OCI-LY7 (cell line): ENCODE data around the gene C19orf85. TPM values are rescaled to one million over a fixed set of nuclear protein-coding genes. Genes with fewer than 3 reads are reported as not detected.

ENCODE experiments used
- BruUV-seq: library from RNA; stranded (reverse); fragments of 400-500 nt; replicated peaks from 2 replicates; lab custom pipeline; 2021; lab: Mats Ljungman, UMichigan
- CTCF ChIA-PET: fragments of 300-600 bp; sonication (Branson Sonifier 250); formaldehyde crosslinking; loops from one replicate; lab custom pipeline; 2022; ENCODE audit warnings: antibody characterized with exemption; ENCODE audit not compliant: unreplicated experiment; lab: Charles Lee
- POLR2A ChIA-PET: fragments of 300-600 bp; sonication (Branson Sonifier 250); formaldehyde crosslinking; loops from one replicate; lab custom pipeline; 2022; ENCODE audit warnings: antibody characterized with exemption; lab: Charles Lee
- DNase-seq: peaks from one replicate; pipeline ENCODE4 v3.0.0-alpha.2; 2015; ENCODE audit warnings: low spot score
- H2AFZ ChIP-seq: fragments of 200-600 bp; sonication (generic), shearing (Covaris generic); 2 replicates; pipeline ENCODE4 v1.6.1; 2014; ENCODE audit warnings: mild to moderate bottlenecking, antibody characterized with exemption, low read length, moderate library complexity
- H3K27ac ChIP-seq: fragments of 200-600 bp; sonication (generic); 2 replicates; pipeline ENCODE4 v1.5.1; 2014; ENCODE audit warnings: mixed run types, low read depth, mild to moderate bottlenecking, moderate library complexity, low read length, inconsistent platforms; ENCODE audit not compliant: poor library complexity, severe bottlenecking
- H3K36me3 ChIP-seq: fragments of 200-600 bp; sonication (generic); 2 replicates; pipeline ENCODE4 v1.6.1; 2014; ENCODE audit warnings: mild to moderate bottlenecking, antibody characterized with exemption, low read length, moderate library complexity, mixed read lengths; ENCODE audit not compliant: insufficient read depth
- H3K4me1 ChIP-seq: fragments of 200-600 bp; sonication (generic); 2 replicates; pipeline ENCODE4 v1.5.1; 2014; ENCODE audit warnings: mild to moderate bottlenecking, low read length; ENCODE audit not compliant: insufficient read depth, poor library complexity, severe bottlenecking
- H3K4me2 ChIP-seq: fragments of 200-600 bp; sonication (generic); 2 replicates; pipeline ENCODE4 v1.6.1; 2014; ENCODE audit warnings: mild to moderate bottlenecking, low read length
- H3K4me3 ChIP-seq: fragments of 200-600 bp; sonication (generic); 2 replicates; pipeline ENCODE4 v1.5.1; 2014; ENCODE audit warnings: mild to moderate bottlenecking, low read depth, low read length; ENCODE audit not compliant: poor library complexity, severe bottlenecking
- H3K79me2 ChIP-seq: fragments of 200-600 bp; sonication (generic); 2 replicates; pipeline ENCODE4 v1.6.1; 2016; ENCODE audit warnings: low read depth, mild to moderate bottlenecking, low read length, moderate library complexity, mixed read lengths; ENCODE audit not compliant: insufficient read depth
- H3K9me2 ChIP-seq: fragments of 200-600 bp; sonication (generic); 2 replicates; pipeline ENCODE4 v1.6.1; 2016; ENCODE audit warnings: mild to moderate bottlenecking, low read length, mixed read lengths; ENCODE audit not compliant: insufficient read depth
- H3K9me3 ChIP-seq: fragments of 200-600 bp; sonication (generic); 2 replicates; pipeline ENCODE4 v1.6.1; 2014; ENCODE audit warnings: mild to moderate bottlenecking, mixed run types, low read length, mixed read lengths
- H4K20me1 ChIP-seq: fragments of 200-600 bp; sonication (generic); 2 replicates; pipeline ENCODE4 v1.6.1; 2014; ENCODE audit warnings: mild to moderate bottlenecking, antibody characterized with exemption, low read length, moderate library complexity, mixed read lengths; ENCODE audit not compliant: insufficient read depth
- EZH2phosphoT487 ChIP-seq: fragments of 200-600 bp; sonication (generic); IDR thresholded peaks from 2 replicates; pipeline ENCODE4 v1.6.1; 2018; ENCODE audit warnings: low read depth, borderline replicate concordance, mild to moderate bottlenecking, mixed run types, antibody characterized with exemption, low read length, moderate library complexity, mixed read lengths
- intact Hi-C: fragments of 100-400 bp; cut with micrococcal nuclease; formaldehyde crosslinking; loops from one replicate; pipeline ENCODE4 v1.10.0; 2022; ENCODE audit not compliant: unreplicated experiment
- total RNA-seq, 2 experiments: library from RNA; depleted of rRNA in 1 of 2; stranded (reverse); fragments of >200 nt in 1 of 2; shearing (Covaris generic) in 1 of 2; gene quantifications; 2 replicates each; pipeline ENCODE4 v1.2.3, GENCODE V29; 2014 to 2022
- TF ChIP-seq, protein P1 (sequence below): fragments of 200-600 bp; sonication (generic); conservative IDR thresholded peaks from 2 replicates; pipeline ENCODE4 v1.5.1; 2014; ENCODE audit warnings: mild to moderate bottlenecking, antibody characterized with exemption, low read length, moderate library complexity, mixed read lengths

C19orf85 gene
- total RNA-seq, 2 experiments from 2014 or later = not detected

DNA sequence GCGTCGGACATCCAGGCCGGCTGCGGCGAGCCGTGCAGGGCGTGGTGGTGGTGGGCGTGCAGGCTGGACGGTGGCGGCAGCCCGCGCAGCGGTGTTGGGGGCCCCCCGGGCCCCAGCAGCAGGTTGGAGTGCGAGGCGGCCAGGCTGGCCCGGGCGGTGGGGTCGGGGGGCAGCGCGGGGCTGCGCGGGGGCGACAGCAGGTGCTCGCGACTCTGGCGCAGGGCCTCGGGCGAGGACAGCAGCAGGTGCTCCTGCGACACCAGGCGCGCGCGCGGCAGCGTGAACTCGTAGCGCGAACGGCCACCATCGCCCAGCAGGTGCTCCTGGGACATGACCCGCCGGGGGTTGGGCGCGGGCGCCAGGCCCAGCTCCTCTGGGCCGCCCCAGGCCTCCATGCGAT, 31.3 kb downstream of the C19orf85 start:
- CTCF ChIA-PET = no interaction called here
- POLR2A ChIA-PET = no interaction called here
- Histone ChIP-seq H3K79me2 (no peaks in the 10 kb centered on the region), H4K20me1 (no peaks in the 10 kb centered on the region), H3K4me1 (no peaks in the 10 kb centered on the region), H3K27ac (no peak overlapping the region), H3K9me3 (no peaks in the 10 kb centered on the region), H3K36me3 (no peaks in the 10 kb centered on the region), H3K4me2 (no peak overlapping the region), H2AFZ (no peak overlapping the region), H3K4me3 (no peak overlapping the region), H3K9me2 (no peaks in the 10 kb centered on the region)
- TF ChIP-seq EZH2phosphoT487 = no peak
- TF ChIP-seq, protein P1, sequence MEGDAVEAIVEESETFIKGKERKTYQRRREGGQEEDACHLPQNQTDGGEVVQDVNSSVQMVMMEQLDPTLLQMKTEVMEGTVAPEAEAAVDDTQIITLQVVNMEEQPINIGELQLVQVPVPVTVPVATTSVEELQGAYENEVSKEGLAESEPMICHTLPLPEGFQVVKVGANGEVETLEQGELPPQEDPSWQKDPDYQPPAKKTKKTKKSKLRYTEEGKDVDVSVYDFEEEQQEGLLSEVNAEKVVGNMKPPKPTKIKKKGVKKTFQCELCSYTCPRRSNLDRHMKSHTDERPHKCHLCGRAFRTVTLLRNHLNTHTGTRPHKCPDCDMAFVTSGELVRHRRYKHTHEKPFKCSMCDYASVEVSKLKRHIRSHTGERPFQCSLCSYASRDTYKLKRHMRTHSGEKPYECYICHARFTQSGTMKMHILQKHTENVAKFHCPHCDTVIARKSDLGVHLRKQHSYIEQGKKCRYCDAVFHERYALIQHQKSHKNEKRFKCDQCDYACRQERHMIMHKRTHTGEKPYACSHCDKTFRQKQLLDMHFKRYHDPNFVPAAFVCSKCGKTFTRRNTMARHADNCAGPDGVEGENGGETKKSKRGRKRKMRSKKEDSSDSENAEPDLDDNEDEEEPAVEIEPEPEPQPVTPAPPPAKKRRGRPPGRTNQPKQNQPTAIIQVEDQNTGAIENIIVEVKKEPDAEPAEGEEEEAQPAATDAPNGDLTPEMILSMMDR = no peak
- no TSS peak for BruUV-seq
- no peak for DNase-seq
- intact Hi-C loops = no loop called here

DNA sequence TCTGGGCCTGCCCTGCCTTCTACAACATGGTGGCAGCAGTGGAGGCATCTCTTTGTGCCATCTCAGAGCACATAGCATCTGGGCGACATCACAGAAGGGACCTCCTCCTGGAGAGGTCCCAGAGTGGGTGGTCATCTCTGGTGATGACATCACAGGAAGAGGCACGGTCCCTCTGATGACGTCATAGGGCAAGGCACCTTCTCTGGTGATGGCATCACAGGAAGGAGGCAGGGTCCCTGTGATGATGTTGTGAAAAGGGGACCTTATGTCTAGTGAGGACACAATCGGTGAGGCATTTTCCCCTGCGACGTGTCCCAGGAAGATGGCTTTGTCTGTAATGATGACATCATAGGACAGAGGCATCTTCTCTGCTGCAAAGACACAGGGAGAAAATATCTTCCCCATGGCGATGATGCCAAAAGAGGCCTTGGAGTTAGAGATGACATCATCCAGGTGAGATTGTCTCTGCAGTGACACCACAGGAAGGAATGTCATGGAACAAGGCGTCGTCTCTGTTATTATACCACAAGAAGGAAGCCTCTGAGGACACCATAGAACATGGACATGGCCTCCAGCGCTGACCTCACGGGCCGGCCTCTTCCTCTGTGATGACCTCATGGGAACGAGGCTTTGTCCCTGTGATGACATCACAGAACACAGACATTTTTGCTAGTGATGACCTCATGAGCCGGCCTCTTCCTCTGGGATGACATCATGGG, 32.2 kb downstream of the C19orf85 start:
- H3K4me3 ChIP-seq = no peak overlapping the region
- no peak overlapping the region for H3K4me2 ChIP-seq
- ChIA-PET POLR2A (no interaction called here), CTCF (no interaction called here)
- no peaks in the 10 kb centered on the region for H3K4me1 ChIP-seq
- no peaks in the 10 kb centered on the region for H3K79me2 ChIP-seq
- BruUV-seq = no TSS peak
- no peaks in the 10 kb centered on the region for H3K36me3 ChIP-seq
- H3K9me3 ChIP-seq = no peaks in the 10 kb centered on the region
- TF ChIP-seq, protein P1 = no peak
- no peak for TF ChIP-seq EZH2phosphoT487
- no peaks in the 10 kb centered on the region for H4K20me1 ChIP-seq
- H3K9me2 ChIP-seq = no peaks in the 10 kb centered on the region
- H2AFZ ChIP-seq = no peak overlapping the region
- no peak for DNase-seq
- no peak overlapping the region for H3K27ac ChIP-seq
- intact Hi-C loops = no loop called here

DNA sequence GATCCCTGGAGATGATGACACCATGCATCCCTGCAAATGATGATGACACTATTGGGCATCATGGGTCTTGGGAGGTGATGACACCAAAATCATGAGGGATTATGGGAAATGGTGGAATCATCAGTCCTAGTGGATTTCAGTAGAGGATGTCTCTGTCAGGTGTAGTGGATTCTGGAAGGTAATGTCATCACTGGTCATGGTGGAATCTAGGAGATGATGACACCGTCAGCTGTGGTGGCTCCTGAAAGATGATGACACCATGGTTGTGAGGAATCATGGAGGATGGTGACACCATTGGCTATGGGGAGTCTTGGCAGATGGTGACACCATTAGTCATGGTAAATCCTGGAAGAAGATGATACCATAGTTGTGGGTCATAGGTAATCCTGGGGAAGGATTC, 33.4 kb downstream of the C19orf85 start:
- no peaks in the 10 kb centered on the region for H3K36me3 ChIP-seq
- DNase-seq = no peak
- H3K4me2 ChIP-seq = no peak overlapping the region
- H3K9me2 ChIP-seq = no peaks in the 10 kb centered on the region
- POLR2A ChIA-PET = no interaction called here
- H3K4me3 ChIP-seq = no peak overlapping the region
- intact Hi-C loops = no loop called here
- H3K27ac ChIP-seq = no peak overlapping the region
- no peak overlapping the region for H2AFZ ChIP-seq
- H3K9me3 ChIP-seq = no peaks in the 10 kb centered on the region
- no TSS peak for BruUV-seq
- H3K4me1 ChIP-seq = no peaks in the 10 kb centered on the region
- CTCF ChIA-PET = no interaction called here
- TF ChIP-seq, protein P1 = no peak
- TF ChIP-seq EZH2phosphoT487 = no peak
- no peaks in the 10 kb centered on the region for H4K20me1 ChIP-seq
- H3K79me2 ChIP-seq = no peaks in the 10 kb centered on the region
